GM23248 (cell line): ENCODE results near the gene SPPL3. TPM values are rescaled to one million over a fixed set of nuclear protein-coding genes. Genes with fewer than 3 reads are reported as not detected.

Experiments
- DNase-seq: peaks from one replicate; pipeline ENCODE4 v3.0.0-alpha.2; 2015
- H2AFZ ChIP-seq: fragments of 200-600 bp; sonication (generic); 2 replicates; pipeline ENCODE4 v1.6.1; 2016; ENCODE audit warnings: antibody characterized with exemption
- H3F3A ChIP-seq: fragments of 200-600 bp; sonication (generic); 2 replicates; pipeline ENCODE4 v1.6.1; 2016; ENCODE audit warnings: mild to moderate bottlenecking, antibody characterized with exemption, mixed run types; ENCODE audit not compliant: insufficient read depth
- H3K27ac ChIP-seq: fragments of 200-600 bp; sonication (generic); 2 replicates; pipeline ENCODE4 v1.5.1; 2016; ENCODE audit warnings: mild to moderate bottlenecking
- H3K27me3 ChIP-seq: fragments of 200-600 bp; sonication (generic); replicated peaks from 2 replicates; pipeline ENCODE4 v1.6.1; 2016; ENCODE audit warnings: mild to moderate bottlenecking; ENCODE audit not compliant: insufficient read depth
- H3K36me3 ChIP-seq: fragments of 200-600 bp; sonication (generic); 2 replicates; pipeline ENCODE4 v1.6.1; 2016; ENCODE audit warnings: low read depth, mild to moderate bottlenecking
- H3K4me1 ChIP-seq: fragments of 200-600 bp; sonication (generic); 2 replicates; pipeline ENCODE4 v1.6.1; 2016; ENCODE audit warnings: mild to moderate bottlenecking; ENCODE audit not compliant: insufficient read depth
- H3K4me2 ChIP-seq: fragments of 200-600 bp; sonication (generic); one replicate; pipeline ENCODE4 v1.6.1; 2016; ENCODE audit warnings: mild to moderate bottlenecking; ENCODE audit not compliant: unreplicated experiment
- H3K4me3 ChIP-seq: fragments of 200-600 bp; sonication (generic); 2 replicates; pipeline ENCODE4 v1.5.1; 2016; ENCODE audit warnings: mild to moderate bottlenecking
- H3K79me2 ChIP-seq: fragments of 200-600 bp; sonication (generic); 2 replicates; pipeline ENCODE4 v1.6.1; 2016; ENCODE audit warnings: mild to moderate bottlenecking; ENCODE audit not compliant: insufficient read depth
- H3K9ac ChIP-seq: fragments of 200-600 bp; sonication (generic); 2 replicates; pipeline ENCODE4 v1.6.1; 2016; ENCODE audit warnings: mild to moderate bottlenecking
- H3K9me2 ChIP-seq: fragments of 200-600 bp; sonication (generic); 2 replicates; pipeline ENCODE4 v1.6.1; 2016; ENCODE audit warnings: mixed run types, mild to moderate bottlenecking, moderate library complexity; ENCODE audit not compliant: insufficient read depth
- H3K9me3 ChIP-seq: fragments of 200-600 bp; sonication (generic); one replicate; pipeline ENCODE4 v1.6.1; 2017; ENCODE audit warnings: low read depth
- H4K20me1 ChIP-seq: fragments of 200-600 bp; sonication (generic); 2 replicates; pipeline ENCODE4 v1.6.0; 2016; ENCODE audit not compliant: insufficient read depth
- EZH2 ChIP-seq: fragments of 200-600 bp; sonication (generic); IDR thresholded peaks from 2 replicates; pipeline ENCODE4 v1.6.1; 2018; ENCODE audit warnings: antibody characterized with exemption, mild to moderate bottlenecking; ENCODE audit not compliant: insufficient read depth, poor library complexity, severe bottlenecking
- EZH2phosphoT487 ChIP-seq: fragments of 200-600 bp; sonication (generic); IDR thresholded peaks from 2 replicates; pipeline ENCODE4 v1.6.1; 2018; ENCODE audit warnings: antibody characterized with exemption, moderate library complexity, mild to moderate bottlenecking, low read depth; ENCODE audit not compliant: insufficient read depth
- WGBS, 2 experiments: methylation state at CpG; one replicate each; pipeline ENCODE4 v1.1.6; 2015 to 2017; ENCODE audit warnings: low lambda C conversion rate in 2 of 2, low coverage in 1 of 2; ENCODE audit errors: missing lambda C conversion rate in 2 of 2; 5-methylcytosine and 5-hydroxymethylcytosine counted together
- in situ Hi-C: fragments of 300-500 bp; cut with MboI; formaldehyde crosslinking; loops from 2 replicates; pipeline ENCODE4 v1.15.0; 2020
- polyA plus RNA-seq: library from polyadenylated mRNA; unstranded; fragments of >200 nt; fragmentation: Nextera tagmentation; extraction: Ambion mirVana; gene quantifications from 2 replicates; pipeline ENCODE4 v1.2.1, GENCODE V29; 2016
- total RNA-seq: library from RNA; depleted of rRNA; stranded (reverse); fragments of >200 nt; shearing (Covaris generic); gene quantifications from 2 replicates; pipeline ENCODE4 v1.2.3, GENCODE V29; 2014

The SPPL3 gene
- total and polyA plus RNA-seq, 2 experiments from 2014 or later, result 8.1 to 24.8 TPM

- DNase-seq, result no peak
- no peak overlapping the region for H3K9ac ChIP-seq
- H3K9me2 ChIP-seq, result no peaks in the 10 kb centered on the region
- H3F3A ChIP-seq, result no peaks in the 10 kb centered on the region
- H4K20me1 ChIP-seq, result peaks cover 15% of the 10 kb centered on the region; the same call in 1 of the 2 replicates
- peaks cover 85% of the 10 kb centered on the region for H3K79me2 ChIP-seq
- TF ChIP-seq EZH2 (no peak), EZH2phosphoT487 (no peak)
- no peaks in the 10 kb centered on the region for H3K4me1 ChIP-seq
- H3K9me3 ChIP-seq, result no peaks in the 10 kb centered on the region
- no peak overlapping the region for H3K4me3 ChIP-seq
- 71 to 72% methylated on average over 2 of the region's 2 CpGs for WGBS, 2 experiments
- H2AFZ ChIP-seq, result no peak overlapping the region
- no peaks in the 10 kb centered on the region for H3K36me3 ChIP-seq
- H3K4me2 ChIP-seq, result no peak overlapping the region
- H3K27ac ChIP-seq, result no peak overlapping the region
- no peaks in the 10 kb centered on the region for H3K27me3 ChIP-seq
- in situ Hi-C loops, result no loop called here
These were observed 87.8 kb downstream of the SPPL3 start for GRCh38 chr12:120816363-120816762.

GRCh38 chr12:120814903-120815429, 89.2 kb downstream of the SPPL3 start:
- Histone ChIP-seq H3K27ac (no peak overlapping the region), H3K4me1 (no peaks in the 10 kb centered on the region), H3K9me2 (no peaks in the 10 kb centered on the region), H3K27me3 (no peaks in the 10 kb centered on the region), H3K4me2 (no peak overlapping the region), H3K4me3 (no peak overlapping the region), H3K36me3 (no peaks in the 10 kb centered on the region), H3K9me3 (no peaks in the 10 kb centered on the region), H2AFZ (no peak overlapping the region), H4K20me1 (peaks cover 17% of the 10 kb centered on the region; the same call in 1 of the 2 replicates), H3K79me2 (peaks cover 83% of the 10 kb centered on the region), H3K9ac (no peak overlapping the region), H3F3A (no peaks in the 10 kb centered on the region)
- WGBS, 2 experiments, result 91 to 95% methylated on average over 1 of the region's 1 CpG
- no peak for DNase-seq
- TF ChIP-seq EZH2 (no peak), EZH2phosphoT487 (no peak)
- in situ Hi-C loops, result no loop called here

DNA sequence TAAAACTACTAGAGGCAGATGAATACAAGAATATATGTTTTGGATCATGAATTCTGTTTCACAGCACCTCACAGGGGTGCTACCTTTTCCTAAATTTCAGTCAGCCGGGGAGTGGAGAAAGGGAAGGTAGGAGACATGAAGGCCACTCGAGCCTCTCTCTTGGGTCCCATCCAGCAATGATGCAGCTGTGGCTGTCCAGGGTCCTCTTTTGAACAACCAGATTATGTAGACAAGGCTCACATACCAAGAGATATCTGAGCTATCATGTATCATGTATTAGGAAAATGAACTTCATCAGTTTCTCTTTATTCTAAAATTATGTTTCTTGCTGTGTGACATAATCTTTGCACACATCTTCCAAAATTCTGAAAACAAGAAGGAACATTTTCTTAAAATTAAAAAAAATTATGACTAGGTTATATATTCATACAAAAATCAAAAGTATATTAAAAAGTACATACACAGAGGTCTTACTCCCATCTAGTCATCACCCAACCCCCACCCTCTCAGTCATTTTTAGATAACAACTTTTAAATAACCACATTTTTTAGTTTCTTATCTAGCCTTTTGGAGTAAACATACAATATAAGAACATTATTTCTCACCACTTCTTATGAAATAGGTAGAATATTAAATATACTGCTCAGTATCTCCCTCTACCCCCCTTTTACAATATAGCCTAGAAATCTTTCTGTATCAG, 89.8 kb downstream of the SPPL3 start:
- 93 to 94% methylated on average over 2 of the region's 2 CpGs for WGBS, 2 experiments
- DNase-seq, result no peak

GRCh38 chr12:120813588-120814153, 90.5 kb downstream of the SPPL3 start:
- Histone ChIP-seq H3K27me3 (no peaks in the 10 kb centered on the region), H3K4me2 (no peak overlapping the region), H3F3A (no peaks in the 10 kb centered on the region), H2AFZ (no peak overlapping the region), H3K9me3 (no peaks in the 10 kb centered on the region), H3K36me3 (0 out of 2 replicates have a peak, but pooled peaks cover 3% of the 10 kb centered on the region), H3K27ac (no peak overlapping the region), H3K9ac (no peak overlapping the region), H3K79me2 (peaks cover 71% of the 10 kb centered on the region), H4K20me1 (peaks cover 5% of the 10 kb centered on the region; the same call in 1 of the 2 replicates), H3K4me1 (no peaks in the 10 kb centered on the region), H3K9me2 (no peaks in the 10 kb centered on the region), H3K4me3 (no peak overlapping the region)
- 97 to 100% methylated on average over 2 of the region's 2 CpGs for WGBS, 2 experiments
- no peak for TF ChIP-seq EZH2phosphoT487
- no peak for TF ChIP-seq EZH2
- in situ Hi-C loops, result no loop called here
- DNase-seq, result no peak

More for the DNA sequence above, 89.8 kb downstream of the SPPL3 start:
- Histone ChIP-seq H3K9me3 (no peaks in the 10 kb centered on the region), H3K27me3 (no peaks in the 10 kb centered on the region), H3K9ac (no peak overlapping the region), H3K79me2 (peaks cover 77% of the 10 kb centered on the region), H3F3A (no peaks in the 10 kb centered on the region), H3K27ac (no peak overlapping the region), H3K4me2 (no peak overlapping the region), H4K20me1 (peaks cover 11% of the 10 kb centered on the region; the same call in 1 of the 2 replicates), H3K4me3 (no peak overlapping the region), H2AFZ (no peak overlapping the region), H3K36me3 (0 out of 2 replicates have a peak, but pooled peaks cover 3% of the 10 kb centered on the region), H3K4me1 (no peaks in the 10 kb centered on the region), H3K9me2 (no peaks in the 10 kb centered on the region)
- in situ Hi-C loops, result no loop called here
- TF ChIP-seq EZH2phosphoT487, result no peak
- no peak for TF ChIP-seq EZH2
